ENCODE measurements around the gene TRIM58.

DNA sequence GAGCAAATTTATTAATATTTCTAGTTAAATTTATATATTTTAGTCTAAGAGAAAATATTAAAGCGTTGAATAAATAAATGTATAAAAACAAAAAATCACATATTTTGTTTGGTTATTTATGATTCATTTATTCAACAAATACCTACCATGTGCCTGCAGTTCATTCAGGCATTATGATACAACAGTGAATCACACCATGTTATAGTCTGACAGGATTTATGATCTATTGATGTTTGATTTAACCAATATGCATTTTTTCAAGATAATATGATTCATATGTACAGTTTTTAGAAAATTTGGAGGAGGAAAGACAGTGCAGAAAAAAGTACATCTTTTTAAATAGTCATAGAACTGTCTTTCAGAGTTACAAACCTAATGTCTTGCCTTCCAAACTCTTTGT, 7.4 kb upstream of the TRIM58 start:
- TF ChIP-seq, protein P1, sequence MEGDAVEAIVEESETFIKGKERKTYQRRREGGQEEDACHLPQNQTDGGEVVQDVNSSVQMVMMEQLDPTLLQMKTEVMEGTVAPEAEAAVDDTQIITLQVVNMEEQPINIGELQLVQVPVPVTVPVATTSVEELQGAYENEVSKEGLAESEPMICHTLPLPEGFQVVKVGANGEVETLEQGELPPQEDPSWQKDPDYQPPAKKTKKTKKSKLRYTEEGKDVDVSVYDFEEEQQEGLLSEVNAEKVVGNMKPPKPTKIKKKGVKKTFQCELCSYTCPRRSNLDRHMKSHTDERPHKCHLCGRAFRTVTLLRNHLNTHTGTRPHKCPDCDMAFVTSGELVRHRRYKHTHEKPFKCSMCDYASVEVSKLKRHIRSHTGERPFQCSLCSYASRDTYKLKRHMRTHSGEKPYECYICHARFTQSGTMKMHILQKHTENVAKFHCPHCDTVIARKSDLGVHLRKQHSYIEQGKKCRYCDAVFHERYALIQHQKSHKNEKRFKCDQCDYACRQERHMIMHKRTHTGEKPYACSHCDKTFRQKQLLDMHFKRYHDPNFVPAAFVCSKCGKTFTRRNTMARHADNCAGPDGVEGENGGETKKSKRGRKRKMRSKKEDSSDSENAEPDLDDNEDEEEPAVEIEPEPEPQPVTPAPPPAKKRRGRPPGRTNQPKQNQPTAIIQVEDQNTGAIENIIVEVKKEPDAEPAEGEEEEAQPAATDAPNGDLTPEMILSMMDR (IDR thresholded peaks at IDR 0.05), result no peak
- no peak for TF ChIP-seq POLR2A (IDR thresholded peaks at IDR 0.05)
- TF ChIP-seq EP300 (IDR thresholded peaks at IDR 0.05), result no peak
